ENCODE measurements around the gene SCN10A.

SCN10A gene

DNA sequence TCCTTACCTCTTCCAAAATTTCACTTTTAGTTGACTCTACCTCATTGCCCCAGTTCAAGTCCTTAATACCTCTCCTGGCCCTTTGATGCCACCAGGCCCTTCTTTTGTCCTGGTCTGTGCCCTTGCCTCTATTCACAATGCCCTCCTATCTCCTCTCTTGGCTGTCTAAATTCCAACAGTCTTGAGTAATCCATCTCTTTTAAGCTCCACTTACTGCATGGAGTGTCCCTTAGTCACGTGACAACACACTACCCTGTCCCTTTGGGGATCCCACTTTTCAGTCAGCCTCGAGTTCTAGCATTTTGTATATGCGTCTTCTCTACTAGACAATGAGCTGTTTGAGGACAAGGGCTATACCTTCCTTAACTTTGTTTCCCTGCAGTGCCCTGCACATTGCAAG, 113.8 kb downstream of the SCN10A start:
- Histone ChIP-seq H3K4me3 (ENCODE audit: low read length in 2 of 2) (no peak overlapping the region), H3K9me3 (ENCODE audit: control insufficient read depth in 2 of 2, low read length in 2 of 2) (no peaks in the 10 kb centered on the region), H3K27ac (ENCODE audit: low read depth in 2 of 2, low read length in 2 of 2) (no peak overlapping the region), H3K9ac (ENCODE audit: low read depth in 1 of 2, low read length in 2 of 2) (no peak overlapping the region), H3K27me3 (ENCODE audit: control insufficient read depth in 2 of 2, insufficient read depth in 2 of 2, low read length in 2 of 2) (no peaks in the 10 kb centered on the region), H3K4me1 (ENCODE audit: control insufficient read depth in 2 of 2, insufficient read depth in 2 of 2, low read length in 2 of 2) (no peaks in the 10 kb centered on the region), H3K36me3 (ENCODE audit: control insufficient read depth in 2 of 2, insufficient read depth in 2 of 2, low read length in 2 of 2) (no peaks in the 10 kb centered on the region)

DNA sequence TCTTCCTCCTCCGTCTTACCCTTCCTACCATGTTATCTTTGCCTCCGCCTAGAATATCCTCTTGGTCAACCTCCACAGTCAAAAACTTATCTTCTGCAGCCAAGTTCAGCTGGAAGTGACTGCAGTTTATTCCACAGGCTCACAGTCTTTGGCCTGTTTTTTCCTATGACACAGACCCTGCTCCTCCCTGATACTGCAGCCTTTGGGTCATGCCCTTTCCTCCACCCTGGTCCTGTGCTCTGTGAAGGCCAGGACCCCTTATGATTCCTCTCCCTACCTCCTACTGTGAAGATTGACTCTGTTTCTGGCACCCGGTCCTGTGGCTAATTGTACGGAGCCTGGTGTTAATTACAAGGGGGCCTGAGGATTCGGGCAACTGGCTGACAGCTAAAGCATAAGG, 117.3 kb downstream of the SCN10A start:
- H3K36me3 ChIP-seq (ENCODE audit: control insufficient read depth in 2 of 2, insufficient read depth in 2 of 2, low read length in 2 of 2) = no peaks in the 10 kb centered on the region
- H3K9ac ChIP-seq (ENCODE audit: low read depth in 1 of 2, low read length in 2 of 2) = no peak overlapping the region
- no peak overlapping the region for H3K27ac ChIP-seq (ENCODE audit: low read depth in 2 of 2, low read length in 2 of 2)
- H3K27me3 ChIP-seq (ENCODE audit: control insufficient read depth in 2 of 2, insufficient read depth in 2 of 2, low read length in 2 of 2) = no peaks in the 10 kb centered on the region
- H3K4me3 ChIP-seq (ENCODE audit: low read length in 2 of 2) = no peak overlapping the region
- no peaks in the 10 kb centered on the region for H3K9me3 ChIP-seq (ENCODE audit: control insufficient read depth in 2 of 2, low read length in 2 of 2)
- no peaks in the 10 kb centered on the region for H3K4me1 ChIP-seq (ENCODE audit: control insufficient read depth in 2 of 2, insufficient read depth in 2 of 2, low read length in 2 of 2)

DNA sequence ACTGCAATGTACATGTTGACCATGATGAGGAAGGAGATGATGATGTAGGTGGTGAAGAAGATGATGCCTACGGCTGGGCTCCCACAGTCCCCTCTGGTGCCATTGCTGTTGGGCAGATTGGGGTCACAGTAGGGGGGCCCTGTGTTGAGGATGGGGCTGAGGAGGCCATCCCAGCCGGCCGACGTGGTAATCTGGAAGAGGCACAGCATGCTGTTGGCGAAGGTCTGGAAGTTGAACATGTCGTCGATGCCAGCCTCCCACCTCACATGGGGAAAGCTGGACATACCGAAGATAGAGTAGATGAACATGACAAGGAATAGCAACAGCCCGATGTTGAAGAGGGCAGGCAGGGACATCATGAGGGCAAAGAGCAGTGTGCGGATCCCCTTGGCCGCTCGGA, 118.0 kb downstream of the SCN10A start:
- no peaks in the 10 kb centered on the region for H3K4me1 ChIP-seq (ENCODE audit: control insufficient read depth in 2 of 2, insufficient read depth in 2 of 2, low read length in 2 of 2)
- no peak overlapping the region for H3K4me3 ChIP-seq (ENCODE audit: low read length in 2 of 2)
- no peaks in the 10 kb centered on the region for H3K9me3 ChIP-seq (ENCODE audit: control insufficient read depth in 2 of 2, low read length in 2 of 2)
- H3K27ac ChIP-seq (ENCODE audit: low read depth in 2 of 2, low read length in 2 of 2) = no peak overlapping the region
- no peaks in the 10 kb centered on the region for H3K36me3 ChIP-seq (ENCODE audit: control insufficient read depth in 2 of 2, insufficient read depth in 2 of 2, low read length in 2 of 2)
- no peaks in the 10 kb centered on the region for H3K27me3 ChIP-seq (ENCODE audit: control insufficient read depth in 2 of 2, insufficient read depth in 2 of 2, low read length in 2 of 2)
- no peak overlapping the region for H3K9ac ChIP-seq (ENCODE audit: low read depth in 1 of 2, low read length in 2 of 2)

DNA sequence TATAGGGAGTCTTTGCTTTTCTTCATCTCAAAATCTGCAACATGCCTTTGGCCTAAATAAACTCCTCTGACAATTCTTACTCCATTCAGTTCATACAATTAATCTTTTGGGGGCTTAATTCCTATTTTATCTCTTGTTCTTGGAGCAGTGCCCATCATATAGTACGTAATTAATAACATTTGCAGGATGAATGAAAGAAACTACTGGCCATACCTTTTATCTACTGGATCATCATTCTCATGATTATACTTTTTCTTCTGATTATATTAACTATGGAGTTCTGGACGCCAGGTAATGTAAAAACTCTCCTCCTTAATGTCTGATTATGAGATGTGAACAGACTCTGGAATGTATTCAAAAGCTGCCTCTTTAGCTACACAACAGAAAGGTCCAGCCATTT, 120.0 kb downstream of the SCN10A start:
- Histone ChIP-seq H3K36me3 (ENCODE audit: control insufficient read depth in 2 of 2, insufficient read depth in 2 of 2, low read length in 2 of 2) (no peaks in the 10 kb centered on the region), H3K9ac (ENCODE audit: low read depth in 1 of 2, low read length in 2 of 2) (no peak overlapping the region), H3K4me3 (ENCODE audit: low read length in 2 of 2) (no peak overlapping the region), H3K27ac (ENCODE audit: low read depth in 2 of 2, low read length in 2 of 2) (no peak overlapping the region), H3K27me3 (ENCODE audit: control insufficient read depth in 2 of 2, insufficient read depth in 2 of 2, low read length in 2 of 2) (no peaks in the 10 kb centered on the region), H3K9me3 (ENCODE audit: control insufficient read depth in 2 of 2, low read length in 2 of 2) (no peaks in the 10 kb centered on the region), H3K4me1 (ENCODE audit: control insufficient read depth in 2 of 2, insufficient read depth in 2 of 2, low read length in 2 of 2) (no peaks in the 10 kb centered on the region)

DNA sequence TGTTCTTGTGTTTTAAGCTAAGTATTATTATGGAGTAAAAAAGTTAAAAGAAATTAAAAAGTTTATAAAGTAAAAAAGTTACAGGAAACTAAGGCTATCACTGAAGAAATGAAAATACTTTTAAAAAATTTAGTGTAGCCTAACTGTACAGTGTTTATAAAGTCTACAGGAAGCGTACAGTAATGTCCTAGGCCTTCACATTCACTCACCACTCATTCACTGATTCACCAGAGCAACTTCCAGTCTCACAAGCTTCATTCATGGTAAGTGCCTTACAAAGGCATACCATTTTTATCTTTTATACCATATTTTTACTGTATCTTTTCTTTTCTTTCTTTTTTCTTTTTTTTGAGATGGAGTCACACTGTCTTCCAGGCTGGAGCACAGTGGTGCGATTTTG, 125.8 kb downstream of the SCN10A start:
- Histone ChIP-seq H3K4me3 (ENCODE audit: low read length in 2 of 2) (no peak overlapping the region), H3K4me1 (ENCODE audit: control insufficient read depth in 2 of 2, insufficient read depth in 2 of 2, low read length in 2 of 2) (no peaks in the 10 kb centered on the region), H3K27me3 (ENCODE audit: control insufficient read depth in 2 of 2, insufficient read depth in 2 of 2, low read length in 2 of 2) (no peaks in the 10 kb centered on the region), H3K9me3 (ENCODE audit: control insufficient read depth in 2 of 2, low read length in 2 of 2) (no peaks in the 10 kb centered on the region), H3K27ac (ENCODE audit: low read depth in 2 of 2, low read length in 2 of 2) (no peak overlapping the region), H3K36me3 (ENCODE audit: control insufficient read depth in 2 of 2, insufficient read depth in 2 of 2, low read length in 2 of 2) (no peaks in the 10 kb centered on the region), H3K9ac (ENCODE audit: low read depth in 1 of 2, low read length in 2 of 2) (no peak overlapping the region)

DNA sequence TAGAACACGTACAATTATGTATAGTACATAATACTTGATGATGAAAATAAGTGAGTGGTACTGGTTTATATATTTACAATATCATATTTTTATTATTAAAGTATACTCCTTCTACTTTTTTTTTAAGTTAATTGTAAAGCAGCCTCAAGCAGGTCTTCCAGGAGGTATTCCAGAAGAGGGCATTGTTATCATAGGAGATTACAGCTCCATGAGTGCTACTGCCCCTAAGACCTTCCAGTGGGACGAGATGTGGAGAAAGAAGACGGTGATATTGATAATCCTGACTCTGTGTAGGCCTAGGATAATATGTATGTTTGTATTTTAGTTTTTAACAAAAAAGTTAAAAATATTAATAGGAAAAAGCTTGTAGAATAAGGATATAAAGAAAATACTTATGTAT, 126.2 kb downstream of the SCN10A start:
- no peaks in the 10 kb centered on the region for H3K9me3 ChIP-seq (ENCODE audit: control insufficient read depth in 2 of 2, low read length in 2 of 2)
- H3K27ac ChIP-seq (ENCODE audit: low read depth in 2 of 2, low read length in 2 of 2) = no peak overlapping the region
- no peak overlapping the region for H3K9ac ChIP-seq (ENCODE audit: low read depth in 1 of 2, low read length in 2 of 2)
- no peaks in the 10 kb centered on the region for H3K36me3 ChIP-seq (ENCODE audit: control insufficient read depth in 2 of 2, insufficient read depth in 2 of 2, low read length in 2 of 2)
- H3K27me3 ChIP-seq (ENCODE audit: control insufficient read depth in 2 of 2, insufficient read depth in 2 of 2, low read length in 2 of 2) = no peaks in the 10 kb centered on the region
- no peaks in the 10 kb centered on the region for H3K4me1 ChIP-seq (ENCODE audit: control insufficient read depth in 2 of 2, insufficient read depth in 2 of 2, low read length in 2 of 2)
- H3K4me3 ChIP-seq (ENCODE audit: low read length in 2 of 2) = no peak overlapping the region

DNA sequence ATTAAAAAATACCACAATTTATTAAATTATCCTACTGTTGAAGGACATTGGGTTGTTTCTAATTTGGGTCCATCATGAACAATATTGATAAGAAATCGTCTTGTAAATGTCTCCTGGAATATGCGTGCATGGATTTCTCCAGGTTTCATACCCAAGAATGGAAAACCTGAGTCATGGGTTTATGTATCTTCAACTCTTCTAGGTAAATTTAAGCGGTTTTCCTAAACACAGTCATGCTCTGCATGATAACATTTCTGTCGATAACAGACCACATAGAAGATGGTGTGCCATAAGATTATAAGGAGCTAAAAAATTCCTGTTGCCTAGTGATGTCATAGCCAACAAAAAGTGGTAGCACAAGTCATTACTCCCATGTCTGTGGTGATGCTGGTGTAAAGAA, 126.7 kb downstream of the SCN10A start:
- no peaks in the 10 kb centered on the region for H3K36me3 ChIP-seq (ENCODE audit: control insufficient read depth in 2 of 2, insufficient read depth in 2 of 2, low read length in 2 of 2)
- no peaks in the 10 kb centered on the region for H3K9me3 ChIP-seq (ENCODE audit: control insufficient read depth in 2 of 2, low read length in 2 of 2)
- H3K27me3 ChIP-seq (ENCODE audit: control insufficient read depth in 2 of 2, insufficient read depth in 2 of 2, low read length in 2 of 2) = no peaks in the 10 kb centered on the region
- H3K4me3 ChIP-seq (ENCODE audit: low read length in 2 of 2) = no peak overlapping the region
- H3K4me1 ChIP-seq (ENCODE audit: control insufficient read depth in 2 of 2, insufficient read depth in 2 of 2, low read length in 2 of 2) = no peaks in the 10 kb centered on the region
- H3K9ac ChIP-seq (ENCODE audit: low read depth in 1 of 2, low read length in 2 of 2) = no peak overlapping the region
- no peak overlapping the region for H3K27ac ChIP-seq (ENCODE audit: low read depth in 2 of 2, low read length in 2 of 2)

DNA sequence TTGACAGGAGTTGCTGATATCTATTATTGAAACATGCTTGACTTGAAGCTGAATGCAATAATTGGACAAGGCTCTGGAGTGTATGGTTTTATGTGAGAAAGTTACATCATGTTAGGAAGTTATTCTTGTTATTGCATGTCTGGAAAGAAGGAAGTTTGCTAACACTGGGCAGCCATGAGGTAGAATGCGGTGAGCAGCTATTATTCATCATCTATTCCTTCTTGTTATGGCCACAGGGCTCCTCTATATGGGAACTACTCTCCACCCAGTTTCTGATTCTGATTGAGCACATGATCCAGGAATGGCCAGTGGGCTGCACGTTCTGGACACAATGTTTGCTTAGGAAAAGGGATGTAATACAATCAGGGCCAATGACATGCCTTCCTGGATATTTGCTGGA, 128.7 kb downstream of the SCN10A start:
- no peak overlapping the region for H3K4me3 ChIP-seq (ENCODE audit: low read length in 2 of 2)
- H3K27ac ChIP-seq (ENCODE audit: low read depth in 2 of 2, low read length in 2 of 2) = no peak overlapping the region
- no peaks in the 10 kb centered on the region for H3K9me3 ChIP-seq (ENCODE audit: control insufficient read depth in 2 of 2, low read length in 2 of 2)
- H3K4me1 ChIP-seq (ENCODE audit: control insufficient read depth in 2 of 2, insufficient read depth in 2 of 2, low read length in 2 of 2) = no peaks in the 10 kb centered on the region
- no peaks in the 10 kb centered on the region for H3K27me3 ChIP-seq (ENCODE audit: control insufficient read depth in 2 of 2, insufficient read depth in 2 of 2, low read length in 2 of 2)
- no peak overlapping the region for H3K9ac ChIP-seq (ENCODE audit: low read depth in 1 of 2, low read length in 2 of 2)
- no peaks in the 10 kb centered on the region for H3K36me3 ChIP-seq (ENCODE audit: control insufficient read depth in 2 of 2, insufficient read depth in 2 of 2, low read length in 2 of 2)

DNA sequence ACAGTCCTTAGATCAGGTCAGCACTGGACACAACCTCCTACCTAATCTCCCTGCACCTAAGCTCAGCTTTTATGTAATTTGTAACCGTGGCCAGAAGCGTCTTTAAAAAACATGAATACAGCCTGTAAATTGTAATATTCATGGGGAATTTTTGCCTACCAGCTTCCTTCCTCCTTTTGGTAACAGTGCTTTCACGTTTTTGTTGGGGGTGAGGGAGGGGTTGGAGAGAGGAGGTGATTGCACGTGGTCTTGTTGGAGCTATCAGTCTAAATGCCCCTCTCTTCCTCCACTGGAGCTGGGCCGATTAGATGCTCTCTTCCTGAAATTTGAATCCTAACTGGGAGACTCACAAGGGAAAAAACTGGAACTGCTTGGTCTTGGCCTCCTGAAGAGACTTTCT, 131.5 kb downstream of the SCN10A start:
- Histone ChIP-seq H3K4me3 (ENCODE audit: low read length in 2 of 2) (no peak overlapping the region), H3K4me1 (ENCODE audit: control insufficient read depth in 2 of 2, insufficient read depth in 2 of 2, low read length in 2 of 2) (no peaks in the 10 kb centered on the region), H3K27ac (ENCODE audit: low read depth in 2 of 2, low read length in 2 of 2) (no peak overlapping the region), H3K9me3 (ENCODE audit: control insufficient read depth in 2 of 2, low read length in 2 of 2) (no peaks in the 10 kb centered on the region), H3K9ac (ENCODE audit: low read depth in 1 of 2, low read length in 2 of 2) (no peak overlapping the region), H3K36me3 (ENCODE audit: control insufficient read depth in 2 of 2, insufficient read depth in 2 of 2, low read length in 2 of 2) (no peaks in the 10 kb centered on the region), H3K27me3 (ENCODE audit: control insufficient read depth in 2 of 2, insufficient read depth in 2 of 2, low read length in 2 of 2) (no peaks in the 10 kb centered on the region)

DNA sequence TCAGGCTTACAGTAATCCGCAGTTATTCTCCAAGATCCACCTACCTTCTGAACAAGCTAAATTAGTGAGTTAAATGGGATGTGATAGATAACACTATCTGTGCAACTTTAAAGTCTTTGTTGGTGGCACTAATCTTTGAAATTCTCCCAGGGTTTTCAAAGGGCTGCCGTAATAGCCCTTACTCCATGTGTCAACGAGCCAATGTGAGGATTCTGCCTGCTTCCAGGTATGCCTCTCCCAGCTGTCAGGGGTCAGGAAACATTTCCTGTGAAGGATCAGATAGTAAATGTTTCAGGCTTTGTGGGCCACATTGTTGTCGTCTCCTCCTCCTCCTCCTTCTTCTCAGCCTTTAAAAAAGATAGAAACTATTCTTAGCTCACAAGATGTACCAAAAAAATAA, 146.3 kb downstream of the SCN10A start:
- Histone ChIP-seq H3K4me1 (ENCODE audit: control insufficient read depth in 2 of 2, insufficient read depth in 2 of 2, low read length in 2 of 2) (no peaks in the 10 kb centered on the region), H3K27ac (ENCODE audit: low read depth in 2 of 2, low read length in 2 of 2) (no peak overlapping the region), H3K4me3 (ENCODE audit: low read length in 2 of 2) (no peak overlapping the region), H3K27me3 (ENCODE audit: control insufficient read depth in 2 of 2, insufficient read depth in 2 of 2, low read length in 2 of 2) (peaks cover 0 to 3% of the 10 kb centered on the region in 2 donors), H3K9ac (ENCODE audit: low read depth in 1 of 2, low read length in 2 of 2) (no peak overlapping the region), H3K36me3 (ENCODE audit: control insufficient read depth in 2 of 2, insufficient read depth in 2 of 2, low read length in 2 of 2) (no peaks in the 10 kb centered on the region), H3K9me3 (ENCODE audit: control insufficient read depth in 2 of 2, low read length in 2 of 2) (no peaks in the 10 kb centered on the region)

DNA sequence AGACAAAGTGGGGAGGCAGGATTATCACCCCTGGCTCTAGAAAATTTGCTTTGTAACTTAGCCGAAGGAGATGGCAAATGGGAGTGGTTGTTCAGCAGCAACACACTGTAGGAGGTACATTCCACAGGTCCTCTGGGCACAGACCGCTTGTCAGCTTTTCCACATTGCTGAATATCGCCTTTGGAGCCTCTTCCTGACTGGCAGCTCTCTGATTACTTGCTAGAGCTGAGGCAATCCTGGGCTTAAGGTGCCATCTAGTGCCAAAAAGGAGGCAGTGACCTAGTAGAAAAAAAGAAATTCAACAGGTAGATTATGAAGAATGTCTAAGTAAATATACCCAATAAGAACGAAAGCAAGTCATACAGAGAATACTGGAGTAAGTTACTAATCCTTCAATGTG, 153.5 kb downstream of the SCN10A start:
- no peak overlapping the region for H3K9ac ChIP-seq (ENCODE audit: low read depth in 1 of 2, low read length in 2 of 2)
- H3K27ac ChIP-seq (ENCODE audit: low read depth in 2 of 2, low read length in 2 of 2) = no peak overlapping the region
- H3K27me3 ChIP-seq (ENCODE audit: control insufficient read depth in 2 of 2, insufficient read depth in 2 of 2, low read length in 2 of 2) = peaks cover 1 to 13% of the 10 kb centered on the region in 2 donors
- no peaks in the 10 kb centered on the region for H3K4me1 ChIP-seq (ENCODE audit: control insufficient read depth in 2 of 2, insufficient read depth in 2 of 2, low read length in 2 of 2)
- no peak overlapping the region for H3K4me3 ChIP-seq (ENCODE audit: low read length in 2 of 2)
- peaks cover 5 to 9% of the 10 kb centered on the region in 2 donors for H3K9me3 ChIP-seq (ENCODE audit: control insufficient read depth in 2 of 2, low read length in 2 of 2)
- no peaks in the 10 kb centered on the region for H3K36me3 ChIP-seq (ENCODE audit: control insufficient read depth in 2 of 2, insufficient read depth in 2 of 2, low read length in 2 of 2)

Data from mucosa of rectum (tissue), 2 donors.